Kidney capillary endothelial cell (primary cell): ENCODE data around the gene ZNF28.
"Not testable (repeated sequence)": the region's sequence is repeated elsewhere in the genome, so short reads cannot be mapped to it uniquely, and the experiment has no call there.

Experiments
- DNase-seq: peaks from one replicate; pipeline ENCODE4 v3.0.0-alpha.2; 2018; ENCODE audit warnings: low spot score

ZNF28 gene

GRCh38 chr19:52778811-52779210, 42.6 kb downstream of the ZNF28 start:
- no peak for DNase-seq

GRCh38 chr19:52756447-52756846, 65.0 kb downstream of the ZNF28 start:
- not testable (repeated sequence) for DNase-seq

GRCh38 chr19:52749780-52750179, 71.7 kb downstream of the ZNF28 start:
- no peak for DNase-seq

GRCh38 chr19:52748336-52748950, 73.0 kb downstream of the ZNF28 start:
- DNase-seq: peak; percentile 28
